RWPE1 (cell line): ENCODE results near the gene ODAD3.
A peak's percentile ranks its signal among the peaks of the same experiment; 100 is the strongest.
"Not testable (repeated sequence)": the region's sequence is repeated elsewhere in the genome, so short reads cannot be mapped to it uniquely, and the experiment has no call there.

Experiments used
- CTCF ChIA-PET: fragments of 350-600 bp; sonication (Branson Sonifier 250); formaldehyde crosslinking; extraction: SDS; loops from one replicate; lab custom pipeline; 2021; lab: Yijun Ruan, JAX
- POLR2A ChIA-PET: fragments of 400-600 bp; formaldehyde crosslinking; extraction: SDS; loops from one replicate; lab custom pipeline; 2020; ENCODE audit warnings: antibody characterized with exemption; ENCODE audit not compliant: low non-redundant PET; lab: Yijun Ruan, JAX
- DNase-seq: peaks from one replicate; pipeline ENCODE4 v3.0.0; 2012; ENCODE audit warnings: low spot score
- H3K27ac ChIP-seq: fragments of 450-650 bp; 2 replicates; pipeline ENCODE4 v1.5.1; 2017
- TF ChIP-seq, protein P1 (sequence below): fragments of 450-650 bp; conservative IDR thresholded peaks from 2 replicates; pipeline ENCODE4 v1.5.1; 2017; ENCODE audit warnings: low read depth, mild to moderate bottlenecking

ODAD3 gene

DNA sequence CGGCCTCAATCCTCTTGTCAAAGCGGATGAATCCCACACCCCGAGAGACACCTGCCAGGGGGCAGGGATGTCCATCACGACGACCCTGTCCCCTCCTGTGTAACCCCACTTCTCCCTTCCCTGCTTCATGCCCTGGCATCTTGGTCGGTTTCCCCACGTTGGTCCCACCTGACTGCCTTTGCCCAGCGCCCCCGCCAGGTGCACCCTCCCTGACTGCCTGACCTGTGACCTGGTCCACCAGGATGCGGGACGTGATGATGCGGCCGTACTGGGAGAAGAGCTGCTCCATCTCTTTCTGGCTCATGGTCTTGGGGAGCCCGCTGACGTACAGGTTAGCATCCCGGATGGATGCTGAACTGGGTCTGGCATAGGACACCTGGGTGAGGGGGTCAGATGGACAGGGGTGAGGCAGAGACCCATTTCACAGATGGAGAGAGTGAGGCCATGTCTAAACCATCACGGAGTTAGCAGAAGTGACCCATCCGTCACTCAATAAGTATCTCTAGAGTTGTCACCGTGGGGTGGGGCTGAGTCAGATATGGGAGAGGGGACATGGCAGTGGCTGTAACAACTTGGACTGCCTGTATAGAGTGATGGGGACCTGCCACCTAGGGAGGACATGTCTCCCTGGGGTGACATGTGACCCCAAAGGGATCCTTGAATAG is 23.4 kb upstream of the ODAD3 start:
- ChIA-PET CTCF (no interaction called here), POLR2A (no interaction called here)
- TF ChIP-seq, protein P1, sequence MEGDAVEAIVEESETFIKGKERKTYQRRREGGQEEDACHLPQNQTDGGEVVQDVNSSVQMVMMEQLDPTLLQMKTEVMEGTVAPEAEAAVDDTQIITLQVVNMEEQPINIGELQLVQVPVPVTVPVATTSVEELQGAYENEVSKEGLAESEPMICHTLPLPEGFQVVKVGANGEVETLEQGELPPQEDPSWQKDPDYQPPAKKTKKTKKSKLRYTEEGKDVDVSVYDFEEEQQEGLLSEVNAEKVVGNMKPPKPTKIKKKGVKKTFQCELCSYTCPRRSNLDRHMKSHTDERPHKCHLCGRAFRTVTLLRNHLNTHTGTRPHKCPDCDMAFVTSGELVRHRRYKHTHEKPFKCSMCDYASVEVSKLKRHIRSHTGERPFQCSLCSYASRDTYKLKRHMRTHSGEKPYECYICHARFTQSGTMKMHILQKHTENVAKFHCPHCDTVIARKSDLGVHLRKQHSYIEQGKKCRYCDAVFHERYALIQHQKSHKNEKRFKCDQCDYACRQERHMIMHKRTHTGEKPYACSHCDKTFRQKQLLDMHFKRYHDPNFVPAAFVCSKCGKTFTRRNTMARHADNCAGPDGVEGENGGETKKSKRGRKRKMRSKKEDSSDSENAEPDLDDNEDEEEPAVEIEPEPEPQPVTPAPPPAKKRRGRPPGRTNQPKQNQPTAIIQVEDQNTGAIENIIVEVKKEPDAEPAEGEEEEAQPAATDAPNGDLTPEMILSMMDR = no peak
- H3K27ac ChIP-seq = no peak overlapping the region
- DNase-seq = no peak

- TF ChIP-seq, protein P1 = no peak
- DNase-seq = no peak
- ChIA-PET CTCF (no interaction called here), POLR2A (no interaction called here)
- H3K27ac ChIP-seq = no peak overlapping the region
Measured at GRCh38 chr19:11457831-11458230, 22.9 kb upstream of the ODAD3 start.

DNA sequence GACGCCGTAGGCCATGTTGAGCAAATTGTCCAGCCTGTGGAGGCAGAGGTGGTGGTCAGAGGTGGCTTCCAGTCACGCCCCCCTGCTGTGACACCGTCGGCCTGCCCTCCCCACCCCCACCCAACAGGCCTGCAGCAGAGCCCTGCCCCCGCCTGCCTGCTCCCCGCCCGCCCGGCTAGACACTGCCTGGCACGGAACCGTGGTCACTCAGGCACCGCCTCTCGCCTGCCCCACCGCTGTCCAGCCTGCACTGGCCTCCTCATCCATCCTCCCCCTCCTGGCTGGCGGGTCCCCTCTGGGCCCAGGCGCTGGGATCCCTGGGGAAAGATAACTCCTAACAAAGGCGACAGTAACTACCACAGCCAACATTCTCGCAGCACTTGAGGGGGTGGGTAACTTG is 22.2 kb upstream of the ODAD3 start:
- CTCF ChIA-PET = no interaction called here
- POLR2A ChIA-PET = no interaction called here
- TF ChIP-seq, protein P1 = no peak
- DNase-seq = no peak
- no peak overlapping the region for H3K27ac ChIP-seq

GRCh38 chr19:11456659-11457058 is 21.7 kb upstream of the ODAD3 start:
- CTCF ChIA-PET = no interaction called here
- TF ChIP-seq, protein P1 = no peak

GRCh38 chr19:11455233-11455554 is 20.3 kb upstream of the ODAD3 start:
- POLR2A ChIA-PET = interaction anchor here (0.6 kb wide), 1 partner anchor 22 kb away, joined by 5 read pairs; no protein-coding TSS in a partner anchor
- not testable (repeated sequence) for DNase-seq, H3K27ac ChIP-seq
- CTCF ChIA-PET = interaction anchor here (0.7 to 1.1 kb wide), 2 partner anchors 27 to 74 kb away, joined by 3 to 5 read pairs; no protein-coding TSS in a partner anchor

More at GRCh38 chr19:11456659-11457058, 21.7 kb upstream of the ODAD3 start:
- POLR2A ChIA-PET = no interaction called here
- no peak for DNase-seq
- no peak overlapping the region; the same call in 1 of the 2 replicates for H3K27ac ChIP-seq

GRCh38 chr19:11453468-11454341 is 18.8 kb upstream of the ODAD3 start:
- DNase-seq = no peak
- H3K27ac ChIP-seq = no peak overlapping the region
- CTCF ChIA-PET = no interaction called here
- TF ChIP-seq, protein P1 = peak; percentile 30
- POLR2A ChIA-PET = no interaction called here
